ENCODE data around the gene STK24.

STK24 gene

GRCh38 chr13:98474761-98475160, 102.1 kb downstream of the STK24 start:
- TF ChIP-seq POLR2AphosphoS5 (IDR thresholded peaks at IDR 0.05; ENCODE audit: borderline replicate concordance, low read depth, low read length) = no peak
- TF ChIP-seq EZH2 (IDR thresholded peaks at IDR 0.05) = no peak
- no peak for TF ChIP-seq FOXP2 (optimal IDR thresholded peaks at IDR 0.05; ENCODE audit: control extremely low read depth, extremely low read length, insufficient read depth)
- DNase-seq (ENCODE audit: low read depth, low spot score) = no peak
- no peaks in the 10 kb centered on the region for H3K9me3 ChIP-seq (ENCODE audit: low read depth, low read length)
- no peak overlapping the region for H3K4me3 ChIP-seq
- no peak overlapping the region for H3K27ac ChIP-seq
- peaks cover 20% of the 10 kb centered on the region for H3K36me3 ChIP-seq (ENCODE audit: insufficient read depth, low read length)
- H3K9ac ChIP-seq (ENCODE audit: insufficient read length) = no peak overlapping the region

GRCh38 chr13:98474292-98474691, 102.6 kb downstream of the STK24 start:
- Histone ChIP-seq H3K4me3 (no peak overlapping the region), H3K36me3 (ENCODE audit: insufficient read depth, low read length) (peaks cover 20% of the 10 kb centered on the region), H3K9ac (ENCODE audit: insufficient read length) (no peak overlapping the region), H3K9me3 (ENCODE audit: low read depth, low read length) (no peaks in the 10 kb centered on the region), H3K27ac (no peak overlapping the region)
- DNase-seq (ENCODE audit: low read depth, low spot score) = no peak
- TF ChIP-seq POLR2AphosphoS5 (IDR thresholded peaks at IDR 0.05; ENCODE audit: borderline replicate concordance, low read depth, low read length) (no peak), FOXP2 (optimal IDR thresholded peaks at IDR 0.05; ENCODE audit: control extremely low read depth, extremely low read length, insufficient read depth) (no peak), EZH2 (IDR thresholded peaks at IDR 0.05) (no peak)

GRCh38 chr13:98473788-98474144, 103.1 kb downstream of the STK24 start:
- no peak overlapping the region for H3K27ac ChIP-seq
- H3K9me3 ChIP-seq (ENCODE audit: low read depth, low read length) = no peaks in the 10 kb centered on the region
- H3K9ac ChIP-seq (ENCODE audit: insufficient read length) = no peak overlapping the region
- DNase-seq (ENCODE audit: low read depth, low spot score) = no peak
- no peak for TF ChIP-seq POLR2AphosphoS5 (IDR thresholded peaks at IDR 0.05; ENCODE audit: borderline replicate concordance, low read depth, low read length)
- TF ChIP-seq FOXP2 (optimal IDR thresholded peaks at IDR 0.05; ENCODE audit: control extremely low read depth, extremely low read length, insufficient read depth) = no peak
- TF ChIP-seq EZH2 (IDR thresholded peaks at IDR 0.05) = no peak
- H3K4me3 ChIP-seq = no peak overlapping the region
- H3K36me3 ChIP-seq (ENCODE audit: insufficient read depth, low read length) = peaks cover 20% of the 10 kb centered on the region

- no peak for DNase-seq (ENCODE audit: low read depth, low spot score)
- Histone ChIP-seq H3K9me3 (ENCODE audit: low read depth, low read length) (no peaks in the 10 kb centered on the region), H3K27ac (no peak overlapping the region), H3K9ac (ENCODE audit: insufficient read length) (no peak overlapping the region), H3K36me3 (ENCODE audit: insufficient read depth, low read length) (peaks cover 20% of the 10 kb centered on the region), H3K4me3 (no peak overlapping the region)
- TF ChIP-seq POLR2AphosphoS5 (IDR thresholded peaks at IDR 0.05; ENCODE audit: borderline replicate concordance, low read depth, low read length) (no peak), FOXP2 (optimal IDR thresholded peaks at IDR 0.05; ENCODE audit: control extremely low read depth, extremely low read length, insufficient read depth) (no peak), EZH2 (IDR thresholded peaks at IDR 0.05) (no peak)
Observed at GRCh38 chr13:98473135-98473787, 103.6 kb downstream of the STK24 start.

- no peak overlapping the region for H3K9ac ChIP-seq (ENCODE audit: insufficient read length)
- TF ChIP-seq EZH2 (IDR thresholded peaks at IDR 0.05) (no peak), FOXP2 (optimal IDR thresholded peaks at IDR 0.05; ENCODE audit: control extremely low read depth, extremely low read length, insufficient read depth) (no peak), POLR2AphosphoS5 (IDR thresholded peaks at IDR 0.05; ENCODE audit: borderline replicate concordance, low read depth, low read length) (no peak)
- no peaks in the 10 kb centered on the region for H3K9me3 ChIP-seq (ENCODE audit: low read depth, low read length)
- no peak overlapping the region for H3K4me3 ChIP-seq
- peaks cover 20% of the 10 kb centered on the region for H3K36me3 ChIP-seq (ENCODE audit: insufficient read depth, low read length)
- no peak overlapping the region for H3K27ac ChIP-seq
- no peak for DNase-seq (ENCODE audit: low read depth, low spot score)
Observed at GRCh38 chr13:98471934-98472333, 105.0 kb downstream of the STK24 start.

- no peak overlapping the region for H3K27ac ChIP-seq
- H3K36me3 ChIP-seq (ENCODE audit: insufficient read depth, low read length) = peaks cover 20% of the 10 kb centered on the region
- DNase-seq (ENCODE audit: low read depth, low spot score) = no peak
- no peaks in the 10 kb centered on the region for H3K9me3 ChIP-seq (ENCODE audit: low read depth, low read length)
- H3K4me3 ChIP-seq = no peak overlapping the region
- TF ChIP-seq FOXP2 (optimal IDR thresholded peaks at IDR 0.05; ENCODE audit: control extremely low read depth, extremely low read length, insufficient read depth) = no peak
- no peak for TF ChIP-seq POLR2AphosphoS5 (IDR thresholded peaks at IDR 0.05; ENCODE audit: borderline replicate concordance, low read depth, low read length)
- TF ChIP-seq EZH2 (IDR thresholded peaks at IDR 0.05) = no peak
- H3K9ac ChIP-seq (ENCODE audit: insufficient read length) = no peak overlapping the region
Observed at GRCh38 chr13:98470920-98471319, 106.0 kb downstream of the STK24 start.

GRCh38 chr13:98468929-98469328, 108.0 kb downstream of the STK24 start:
- Histone ChIP-seq H3K9ac (ENCODE audit: insufficient read length) (no peak overlapping the region), H3K27ac (no peak overlapping the region), H3K36me3 (ENCODE audit: insufficient read depth, low read length) (peaks cover 25% of the 10 kb centered on the region), H3K4me3 (no peak overlapping the region), H3K9me3 (ENCODE audit: low read depth, low read length) (no peaks in the 10 kb centered on the region)
- TF ChIP-seq EZH2 (IDR thresholded peaks at IDR 0.05) (no peak), FOXP2 (optimal IDR thresholded peaks at IDR 0.05; ENCODE audit: control extremely low read depth, extremely low read length, insufficient read depth) (no peak), POLR2AphosphoS5 (IDR thresholded peaks at IDR 0.05; ENCODE audit: borderline replicate concordance, low read depth, low read length) (no peak)
- no peak for DNase-seq (ENCODE audit: low read depth, low spot score)

- Histone ChIP-seq H3K36me3 (ENCODE audit: insufficient read depth, low read length) (peaks cover 29% of the 10 kb centered on the region), H3K27ac (no peak overlapping the region), H3K9ac (ENCODE audit: insufficient read length) (no peak overlapping the region), H3K9me3 (ENCODE audit: low read depth, low read length) (no peaks in the 10 kb centered on the region), H3K4me3 (no peak overlapping the region)
- TF ChIP-seq FOXP2 (optimal IDR thresholded peaks at IDR 0.05; ENCODE audit: control extremely low read depth, extremely low read length, insufficient read depth) (no peak), EZH2 (IDR thresholded peaks at IDR 0.05) (no peak), POLR2AphosphoS5 (IDR thresholded peaks at IDR 0.05; ENCODE audit: borderline replicate concordance, low read depth, low read length) (no peak)
- no peak for DNase-seq (ENCODE audit: low read depth, low spot score)
Observed at GRCh38 chr13:98468361-98468760, 108.5 kb downstream of the STK24 start.
